Dendritic cell treated with granulocyte-macrophage colony-stimulating factor and Interleukin-4, amounts not matched to agents 40 ng/mL and 50 ng/mL, for 4 days (primary cell): ENCODE data around the gene TRAF1.
"Not testable (repeated sequence)": the region's sequence is repeated elsewhere in the genome, so short reads cannot be mapped to it uniquely, and the experiment has no call there.

Experiments used
- H3K27ac Mint-ChIP-seq: one replicate; pipeline ENCODE4 v1.8.0; 2022; ENCODE audit warnings: mild to moderate bottlenecking, mixed read lengths
- H3K27me3 Mint-ChIP-seq: one replicate; pipeline ENCODE4 v1.8.0; 2022; ENCODE audit warnings: mild to moderate bottlenecking, mixed read lengths
- H3K36me3 Mint-ChIP-seq: one replicate; pipeline ENCODE4 v1.8.0; 2022; ENCODE audit warnings: low read depth, mixed read lengths
- H3K4me1 Mint-ChIP-seq: one replicate; pipeline ENCODE4 v1.8.0; 2022; ENCODE audit warnings: low read depth, mixed read lengths
- H3K4me3 Mint-ChIP-seq: one replicate; pipeline ENCODE4 v1.8.0; 2022; ENCODE audit warnings: mild to moderate bottlenecking, moderate library complexity, mixed read lengths
- H3K9me3 Mint-ChIP-seq: one replicate; pipeline ENCODE4 v1.8.0; 2022; ENCODE audit warnings: mixed read lengths
- intact Hi-C: fragments of 100-400 bp; cut with micrococcal nuclease; formaldehyde crosslinking; loops from one replicate; pipeline ENCODE4 v1.15.0; 2022

Gene TRAF1

GRCh38 chr9:120926397-120926928, at the start of gene TRAF1:
TRAF1 (minus strand) TSS chr9:120926796; CDS start chr9:120926075, 721 bp downstream.
- Mint-ChIP-seq H3K9me3 (no peaks in the 10 kb centered on the region), H3K4me3 (peak within 1 kb of the TSS; percentile 48), H3K27ac (peak within 1 kb of the TSS; percentile 77), H3K36me3 (peaks cover 24% of the 10 kb centered on the region), H3K27me3 (no peaks in the 10 kb centered on the region), H3K4me1 (peaks cover 76% of the 10 kb centered on the region)
- intact Hi-C loops, result no loop called here

DNA sequence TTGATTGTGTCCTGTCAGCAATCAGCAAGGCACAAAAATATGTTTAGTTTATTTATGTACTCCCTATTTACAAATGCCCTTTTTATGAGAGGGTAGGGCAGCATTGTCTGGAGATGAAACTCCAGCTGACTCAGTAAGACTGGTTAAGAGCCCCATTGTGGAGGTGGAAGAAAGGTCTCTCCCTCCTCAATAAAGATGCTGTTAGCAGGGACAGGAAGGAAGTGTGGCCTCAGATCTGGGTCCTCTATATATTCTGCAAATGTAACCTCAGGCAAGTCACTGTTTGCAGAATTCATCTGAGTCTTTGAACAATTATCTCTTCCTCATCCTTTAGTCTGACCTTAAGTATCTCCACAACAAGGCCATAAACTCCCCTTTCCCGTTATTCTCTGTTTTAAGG, 48.3 kb upstream of the TRAF1 start:
- Mint-ChIP-seq H3K27me3 (no peaks in the 10 kb centered on the region), H3K4me3 (no peak overlapping the region), H3K36me3 (no peaks in the 10 kb centered on the region), H3K9me3 (no peaks in the 10 kb centered on the region), H3K4me1 (no peaks in the 10 kb centered on the region), H3K27ac (no peak overlapping the region)
- intact Hi-C loops, result loop anchor here (10.0 kb wide), 1 partner anchor 430 kb away; no protein-coding TSS in a partner anchor

- intact Hi-C loops, result loop anchor here (10.0 kb wide), 1 partner anchor 431 kb away; no protein-coding TSS in a partner anchor
- Mint-ChIP-seq H3K27me3 (no peaks in the 10 kb centered on the region), H3K4me3 (no peak overlapping the region), H3K27ac (no peak overlapping the region), H3K9me3 (no peaks in the 10 kb centered on the region), H3K4me1 (no peaks in the 10 kb centered on the region), H3K36me3 (no peaks in the 10 kb centered on the region)
Observed at GRCh38 chr9:120974181-120974580, 47.6 kb upstream of the TRAF1 start.

DNA sequence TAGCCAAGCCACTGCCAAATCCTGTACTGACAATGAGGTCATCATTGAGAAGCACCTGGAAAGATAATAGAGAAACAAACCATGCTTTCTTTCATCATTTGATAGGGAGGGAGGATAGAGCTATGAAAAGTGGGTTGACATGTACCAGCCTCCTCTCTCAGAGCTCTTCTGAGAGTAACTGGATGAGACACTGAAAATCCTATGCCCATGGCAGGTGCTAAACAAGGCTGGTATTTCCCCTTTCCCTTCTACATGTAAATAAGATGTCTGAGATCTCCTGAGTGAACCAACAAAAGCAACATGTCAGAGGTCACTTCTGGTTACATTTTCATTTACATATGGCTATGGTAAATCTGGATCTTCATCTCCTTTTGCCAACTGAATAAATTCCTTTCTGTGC, 45.3 kb upstream of the TRAF1 start:
- Mint-ChIP-seq H3K27me3 (no peaks in the 10 kb centered on the region), H3K27ac (no peak overlapping the region), H3K4me3 (no peak overlapping the region), H3K36me3 (no peaks in the 10 kb centered on the region), H3K9me3 (no peaks in the 10 kb centered on the region), H3K4me1 (no peaks in the 10 kb centered on the region)
- intact Hi-C loops, result loop anchor here (10.0 kb wide), 1 partner anchor 433 kb away; no protein-coding TSS in a partner anchor

DNA sequence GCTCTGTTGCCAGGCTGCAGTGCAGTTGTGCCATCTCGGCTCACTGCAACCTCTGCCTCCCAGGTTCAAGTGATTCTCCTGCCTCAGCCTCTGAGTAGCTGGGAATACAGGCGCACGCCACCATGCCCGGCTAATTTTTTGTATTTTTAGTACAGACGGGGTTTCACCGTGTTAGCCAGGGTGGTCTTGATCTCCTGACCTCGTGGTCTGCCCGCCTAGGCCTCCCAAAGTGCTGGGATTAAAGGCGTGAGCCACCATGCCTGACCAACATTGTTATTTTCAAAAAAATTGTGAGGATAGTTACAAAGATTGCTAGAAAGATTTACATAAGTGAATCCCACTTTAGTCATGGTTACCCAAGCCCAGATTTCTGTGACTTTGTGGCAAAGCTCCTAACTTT, 44.9 kb upstream of the TRAF1 start:
- H3K4me1 Mint-ChIP-seq, H3K4me3 Mint-ChIP-seq, H3K27ac Mint-ChIP-seq, H3K9me3 Mint-ChIP-seq, H3K36me3 Mint-ChIP-seq, H3K27me3 Mint-ChIP-seq: not testable (repeated sequence)
- intact Hi-C loops, result loop anchor here (10.0 kb wide), 1 partner anchor 433 kb away; no protein-coding TSS in a partner anchor

GRCh38 chr9:120970244-120970643, 43.6 kb upstream of the TRAF1 start:
- no peaks in the 10 kb centered on the region for H3K4me1 Mint-ChIP-seq
- H3K4me3 Mint-ChIP-seq, result no peak overlapping the region
- H3K9me3 Mint-ChIP-seq, result no peaks in the 10 kb centered on the region
- no peak overlapping the region for H3K27ac Mint-ChIP-seq
- H3K27me3 Mint-ChIP-seq, result no peaks in the 10 kb centered on the region
- intact Hi-C loops, result loop anchor here (10.0 kb wide), 1 partner anchor 435 kb away; no protein-coding TSS in a partner anchor
- H3K36me3 Mint-ChIP-seq, result no peaks in the 10 kb centered on the region

DNA sequence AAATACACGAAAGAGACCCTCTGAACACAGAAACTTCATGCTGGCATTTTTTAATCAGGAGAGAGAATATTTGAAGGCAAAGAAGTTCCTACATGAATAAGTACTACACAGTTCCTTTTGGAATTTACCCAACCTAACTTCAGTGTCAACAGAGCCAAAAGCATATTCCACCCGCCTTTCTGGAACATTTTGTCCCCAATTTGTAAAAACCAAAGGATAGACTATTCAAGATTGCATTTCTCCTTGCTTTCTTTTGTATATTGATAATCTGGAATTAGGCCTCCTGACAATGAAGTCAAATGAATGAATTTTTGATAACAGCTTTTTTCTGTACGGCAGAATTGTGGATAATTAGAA, 39.4 kb upstream of the TRAF1 start:
- no peak overlapping the region for H3K4me3 Mint-ChIP-seq
- no peak overlapping the region for H3K27ac Mint-ChIP-seq
- no peaks in the 10 kb centered on the region for H3K27me3 Mint-ChIP-seq
- H3K36me3 Mint-ChIP-seq, result peaks cover 14% of the 10 kb centered on the region
- intact Hi-C loops, result no loop called here
- H3K9me3 Mint-ChIP-seq, result no peaks in the 10 kb centered on the region
- no peaks in the 10 kb centered on the region for H3K4me1 Mint-ChIP-seq

DNA sequence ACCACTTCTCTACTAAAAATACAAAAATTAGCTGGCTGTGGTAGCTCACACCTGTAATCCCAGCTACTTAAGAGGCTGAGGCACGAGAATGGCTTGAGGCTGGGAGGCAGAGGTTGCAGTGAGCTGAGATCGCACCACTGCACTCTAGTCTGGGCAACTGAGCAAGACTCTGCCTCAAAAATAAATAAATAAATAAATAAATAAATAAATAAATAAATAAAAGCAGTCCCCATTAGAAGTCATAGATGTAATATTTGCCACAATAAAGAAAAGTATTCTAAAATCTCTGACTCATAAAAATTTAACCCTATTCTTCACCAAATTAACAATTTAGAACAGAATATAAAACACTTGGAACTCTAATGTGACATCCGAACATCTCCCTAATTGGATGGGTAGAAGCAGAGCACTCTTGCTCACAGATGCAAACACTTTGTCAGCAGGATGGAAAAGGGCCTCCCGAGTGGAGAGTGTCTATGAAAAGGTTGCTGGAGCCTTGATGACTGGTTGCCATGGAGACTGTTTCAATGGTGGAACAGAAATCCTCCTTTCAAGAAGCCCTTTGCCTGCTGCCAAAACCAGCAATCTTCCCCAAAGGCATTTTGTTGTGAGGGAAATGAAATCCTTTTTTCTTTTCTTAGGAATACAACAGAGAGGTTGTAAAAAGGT, 38.9 kb upstream of the TRAF1 start:
- H3K4me3 Mint-ChIP-seq, result no peak overlapping the region
- no peaks in the 10 kb centered on the region for H3K27me3 Mint-ChIP-seq
- peaks cover 14% of the 10 kb centered on the region for H3K36me3 Mint-ChIP-seq
- no peak overlapping the region for H3K27ac Mint-ChIP-seq
- intact Hi-C loops, result no loop called here
- no peaks in the 10 kb centered on the region for H3K9me3 Mint-ChIP-seq
- H3K4me1 Mint-ChIP-seq, result no peaks in the 10 kb centered on the region

DNA sequence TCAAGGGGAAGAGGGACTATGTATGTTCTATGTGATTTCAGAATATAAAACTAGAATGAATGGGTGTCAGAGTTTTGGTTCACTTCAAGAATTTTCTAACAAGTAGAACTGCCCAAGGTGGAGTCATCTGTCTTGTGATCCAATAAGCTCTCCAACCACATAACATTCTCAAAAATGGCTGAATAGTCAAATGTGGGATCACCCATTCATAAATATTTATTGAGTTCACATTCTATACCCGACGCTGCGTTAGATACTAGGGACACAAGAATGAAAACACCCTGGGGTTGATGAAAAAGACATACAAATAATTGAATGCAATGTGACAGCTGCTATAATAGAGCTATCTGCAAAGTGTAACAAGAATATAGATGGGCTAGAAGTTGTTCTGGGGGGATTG, 35.3 kb upstream of the TRAF1 start:
- H3K27ac Mint-ChIP-seq, result no peak overlapping the region
- no peaks in the 10 kb centered on the region for H3K9me3 Mint-ChIP-seq
- intact Hi-C loops, result no loop called here
- H3K4me3 Mint-ChIP-seq, result no peak overlapping the region
- peaks cover 14% of the 10 kb centered on the region for H3K36me3 Mint-ChIP-seq
- H3K27me3 Mint-ChIP-seq, result no peaks in the 10 kb centered on the region
- H3K4me1 Mint-ChIP-seq, result no peaks in the 10 kb centered on the region

- no peak overlapping the region for H3K27ac Mint-ChIP-seq
- H3K4me1 Mint-ChIP-seq, result no peaks in the 10 kb centered on the region
- intact Hi-C loops, result no loop called here
- no peak overlapping the region for H3K4me3 Mint-ChIP-seq
- H3K27me3 Mint-ChIP-seq, result no peaks in the 10 kb centered on the region
- no peaks in the 10 kb centered on the region for H3K9me3 Mint-ChIP-seq
- H3K36me3 Mint-ChIP-seq, result peaks cover 14% of the 10 kb centered on the region
Observed at GRCh38 chr9:120960001-120960400, 33.4 kb upstream of the TRAF1 start.

DNA sequence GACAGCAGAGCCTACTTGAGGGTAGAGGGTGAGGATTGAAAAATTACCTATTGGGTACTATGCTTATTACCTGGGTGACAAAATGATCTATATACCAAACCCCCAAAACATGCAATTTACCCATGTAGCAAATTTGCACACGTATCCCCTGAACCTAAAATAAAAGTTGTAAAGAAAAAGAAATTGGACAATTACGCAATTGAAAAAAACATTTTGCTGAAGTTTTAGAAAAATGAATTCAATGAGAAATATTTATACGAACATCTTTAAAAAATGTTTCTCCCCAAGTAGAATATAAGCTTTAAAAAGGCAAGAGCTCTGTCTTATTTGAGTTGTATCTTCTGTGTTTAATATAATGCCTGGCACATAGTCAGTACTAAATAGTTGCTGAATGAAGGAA, 30.3 kb upstream of the TRAF1 start:
- Mint-ChIP-seq H3K27me3 (no peaks in the 10 kb centered on the region), H3K4me1 (no peaks in the 10 kb centered on the region), H3K4me3 (no peak overlapping the region), H3K9me3 (no peaks in the 10 kb centered on the region), H3K36me3 (peaks cover 5% of the 10 kb centered on the region), H3K27ac (no peak overlapping the region)
- intact Hi-C loops, result no loop called here

GRCh38 chr9:120951960-120952618, 25.5 kb upstream of the TRAF1 start:
- Mint-ChIP-seq H3K27me3 (no peaks in the 10 kb centered on the region), H3K27ac (no peak overlapping the region), H3K9me3 (no peaks in the 10 kb centered on the region), H3K36me3 (no peaks in the 10 kb centered on the region), H3K4me1 (no peaks in the 10 kb centered on the region), H3K4me3 (no peak overlapping the region)
- intact Hi-C loops, result no loop called here

- Mint-ChIP-seq H3K27me3 (no peaks in the 10 kb centered on the region), H3K4me1 (peaks cover 6% of the 10 kb centered on the region), H3K27ac (no peak overlapping the region), H3K36me3 (no peaks in the 10 kb centered on the region), H3K4me3 (no peak overlapping the region), H3K9me3 (no peaks in the 10 kb centered on the region)
- intact Hi-C loops, result no loop called here
Observed at GRCh38 chr9:120950421-120951388, 24.1 kb upstream of the TRAF1 start.

- H3K4me3 Mint-ChIP-seq, result no peak overlapping the region
- peaks cover 6% of the 10 kb centered on the region for H3K9me3 Mint-ChIP-seq
Observed at GRCh38 chr9:120949290-120949689, 22.7 kb upstream of the TRAF1 start.

More at GRCh38 chr9:120949290-120949689, 22.7 kb upstream of the TRAF1 start:
- Mint-ChIP-seq H3K27ac (no peak overlapping the region), H3K27me3 (no peaks in the 10 kb centered on the region), H3K36me3 (no peaks in the 10 kb centered on the region), H3K4me1 (peaks cover 16% of the 10 kb centered on the region)
- intact Hi-C loops, result no loop called here
